ENCODE measurements around the gene IPCEF1. TPM values are rescaled to one million over a fixed set of nuclear protein-coding genes. Genes with fewer than 3 reads are reported as not detected.
A peak's percentile ranks its signal among the peaks of the same experiment; 100 is the strongest.

IPCEF1 gene
- total and polyA plus RNA-seq, 2 donors (not counting 1 experiment from before 2014, with no cell fraction given), result 0.03 to 0.33 TPM

DNA sequence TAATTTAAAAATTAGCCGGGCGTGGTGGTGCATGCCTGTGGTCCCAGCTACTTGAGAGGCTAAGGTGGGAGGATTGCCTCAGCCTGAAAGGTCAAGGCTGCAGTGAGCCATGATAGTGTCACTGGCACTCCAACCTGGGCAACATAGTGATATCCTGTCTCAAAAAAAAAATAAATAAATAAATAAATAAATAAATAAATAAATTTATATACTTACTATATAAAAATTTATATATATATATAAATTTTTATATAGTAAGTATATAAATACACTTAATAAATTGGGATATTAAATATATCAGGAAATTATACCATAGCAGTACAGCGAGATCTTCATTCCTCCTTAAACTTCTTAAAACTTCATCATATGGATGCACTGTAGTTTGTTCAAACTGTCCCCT lies 23.0 kb upstream of the IPCEF1 start:
- Histone ChIP-seq H3K27ac (ENCODE audit: insufficient read depth, low read length) (no peak overlapping the region), H3K27me3 (ENCODE audit: control insufficient read depth, insufficient read depth, low read length) (no peaks in the 10 kb centered on the region), H3K9me3 (ENCODE audit: control insufficient read depth, insufficient read depth, low read depth, low read length) (no peaks in the 10 kb centered on the region), H3K36me3 (ENCODE audit: control insufficient read depth, insufficient read depth, low read length) (no peaks in the 10 kb centered on the region), H3K9ac (ENCODE audit: insufficient read depth, low read length) (no peak overlapping the region), H3K4me1 (ENCODE audit: control insufficient read depth, extremely low read depth, insufficient read depth, low read length) (no peaks in the 10 kb centered on the region), H2AFZ (ENCODE audit: low read length) (no peak overlapping the region), H4K20me1 (ENCODE audit: control insufficient read depth, extremely low read depth, insufficient read depth, low read length) (no peaks in the 10 kb centered on the region), H3K4me3 (replicated peaks in 1 of 4; ENCODE audit: control extremely low read depth in 1 of 4, insufficient read depth in 1 of 4, low read depth in 3 of 4, low read length in 4 of 4) (no peak overlapping the region), H3K79me2 (ENCODE audit: control insufficient read depth, insufficient read depth, low read length) (no peaks in the 10 kb centered on the region), H3K4me2 (ENCODE audit: extremely low read depth, insufficient read depth, low read length) (no peak overlapping the region)
- no peak for DNase-seq (ENCODE audit: low read depth in 2 of 2)
- TF ChIP-seq, protein P1, sequence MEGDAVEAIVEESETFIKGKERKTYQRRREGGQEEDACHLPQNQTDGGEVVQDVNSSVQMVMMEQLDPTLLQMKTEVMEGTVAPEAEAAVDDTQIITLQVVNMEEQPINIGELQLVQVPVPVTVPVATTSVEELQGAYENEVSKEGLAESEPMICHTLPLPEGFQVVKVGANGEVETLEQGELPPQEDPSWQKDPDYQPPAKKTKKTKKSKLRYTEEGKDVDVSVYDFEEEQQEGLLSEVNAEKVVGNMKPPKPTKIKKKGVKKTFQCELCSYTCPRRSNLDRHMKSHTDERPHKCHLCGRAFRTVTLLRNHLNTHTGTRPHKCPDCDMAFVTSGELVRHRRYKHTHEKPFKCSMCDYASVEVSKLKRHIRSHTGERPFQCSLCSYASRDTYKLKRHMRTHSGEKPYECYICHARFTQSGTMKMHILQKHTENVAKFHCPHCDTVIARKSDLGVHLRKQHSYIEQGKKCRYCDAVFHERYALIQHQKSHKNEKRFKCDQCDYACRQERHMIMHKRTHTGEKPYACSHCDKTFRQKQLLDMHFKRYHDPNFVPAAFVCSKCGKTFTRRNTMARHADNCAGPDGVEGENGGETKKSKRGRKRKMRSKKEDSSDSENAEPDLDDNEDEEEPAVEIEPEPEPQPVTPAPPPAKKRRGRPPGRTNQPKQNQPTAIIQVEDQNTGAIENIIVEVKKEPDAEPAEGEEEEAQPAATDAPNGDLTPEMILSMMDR (conservative IDR thresholded peaks at IDR 0.05 in 1 of 2, IDR thresholded peaks at IDR 0.05 in 1 of 2; ENCODE audit: low read depth in 1 of 2, low read length in 2 of 2), result no peak
- TF ChIP-seq EZH2 (IDR thresholded peaks at IDR 0.05; ENCODE audit: low read length, missing control alignments), result no peak

DNA sequence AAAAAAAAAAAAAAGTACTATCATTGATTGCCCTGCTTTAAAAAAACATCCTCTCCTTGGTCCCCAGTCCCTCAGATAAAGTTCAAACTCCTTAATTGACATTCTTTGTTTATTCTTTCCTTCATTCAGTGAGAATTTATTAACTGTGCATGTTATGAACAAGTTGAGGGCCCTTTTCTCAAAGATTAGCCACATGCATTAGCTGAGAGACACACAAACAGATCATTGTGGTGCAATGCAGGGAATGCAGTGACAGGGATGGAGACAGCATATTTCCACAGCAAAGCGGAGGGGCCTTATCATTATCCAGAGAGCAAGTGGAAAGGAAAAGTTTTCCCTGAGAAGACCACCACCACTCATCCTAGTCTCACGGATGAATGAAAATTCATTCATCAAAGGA lies 21.9 kb upstream of the IPCEF1 start:
- H3K27me3 ChIP-seq (ENCODE audit: control insufficient read depth, insufficient read depth, low read length), result no peaks in the 10 kb centered on the region
- DNase-seq (ENCODE audit: low read depth in 2 of 2), result peak in 1 of 2 donors; percentile 20
- no peak overlapping the region for H3K4me2 ChIP-seq (ENCODE audit: extremely low read depth, insufficient read depth, low read length)
- H3K4me3 ChIP-seq (replicated peaks in 1 of 4; ENCODE audit: control extremely low read depth in 1 of 4, insufficient read depth in 1 of 4, low read depth in 3 of 4, low read length in 4 of 4), result no peak overlapping the region
- no peaks in the 10 kb centered on the region for H3K9me3 ChIP-seq (ENCODE audit: control insufficient read depth, insufficient read depth, low read depth, low read length)
- H3K9ac ChIP-seq (ENCODE audit: insufficient read depth, low read length), result no peak overlapping the region
- no peak overlapping the region for H2AFZ ChIP-seq (ENCODE audit: low read length)
- no peak for TF ChIP-seq EZH2 (IDR thresholded peaks at IDR 0.05; ENCODE audit: low read length, missing control alignments)
- TF ChIP-seq, protein P1 (conservative IDR thresholded peaks at IDR 0.05 in 1 of 2, IDR thresholded peaks at IDR 0.05 in 1 of 2; ENCODE audit: low read depth in 1 of 2, low read length in 2 of 2), result no peak
- no peaks in the 10 kb centered on the region for H3K4me1 ChIP-seq (ENCODE audit: control insufficient read depth, extremely low read depth, insufficient read depth, low read length)
- H4K20me1 ChIP-seq (ENCODE audit: control insufficient read depth, extremely low read depth, insufficient read depth, low read length), result no peaks in the 10 kb centered on the region
- no peaks in the 10 kb centered on the region for H3K79me2 ChIP-seq (ENCODE audit: control insufficient read depth, insufficient read depth, low read length)
- H3K36me3 ChIP-seq (ENCODE audit: control insufficient read depth, insufficient read depth, low read length), result no peaks in the 10 kb centered on the region
- H3K27ac ChIP-seq (ENCODE audit: insufficient read depth, low read length), result no peak overlapping the region

DNA sequence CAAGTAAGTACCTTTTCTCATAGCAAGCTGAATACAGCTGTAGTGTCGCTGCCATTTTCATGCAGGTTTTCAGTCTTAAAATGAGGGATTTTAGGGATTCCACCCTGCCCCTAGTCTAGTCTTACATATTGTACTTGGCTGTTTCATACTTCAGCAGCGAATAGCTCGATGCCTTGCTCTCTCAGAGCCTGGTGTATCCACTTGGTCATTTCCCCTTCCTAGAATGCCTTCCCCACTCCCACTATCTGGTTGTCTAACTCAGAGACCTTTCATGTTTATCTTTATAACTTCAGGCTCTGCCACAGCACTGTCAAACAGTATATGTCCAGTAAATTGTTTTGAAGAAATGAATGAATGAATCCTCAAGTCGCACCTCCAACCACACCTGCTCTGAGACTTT lies 21.1 kb upstream of the IPCEF1 start:
- TF ChIP-seq, protein P1 (conservative IDR thresholded peaks at IDR 0.05 in 1 of 2, IDR thresholded peaks at IDR 0.05 in 1 of 2; ENCODE audit: low read depth in 1 of 2, low read length in 2 of 2), result no peak
- no peak for TF ChIP-seq EZH2 (IDR thresholded peaks at IDR 0.05; ENCODE audit: low read length, missing control alignments)
- no peak for DNase-seq (ENCODE audit: low read depth in 2 of 2)
- H3K9me3 ChIP-seq (ENCODE audit: control insufficient read depth, insufficient read depth, low read depth, low read length), result no peaks in the 10 kb centered on the region
- H3K9ac ChIP-seq (ENCODE audit: insufficient read depth, low read length), result no peak overlapping the region
- no peaks in the 10 kb centered on the region for H4K20me1 ChIP-seq (ENCODE audit: control insufficient read depth, extremely low read depth, insufficient read depth, low read length)
- no peak overlapping the region for H3K27ac ChIP-seq (ENCODE audit: insufficient read depth, low read length)
- no peaks in the 10 kb centered on the region for H3K79me2 ChIP-seq (ENCODE audit: control insufficient read depth, insufficient read depth, low read length)
- no peaks in the 10 kb centered on the region for H3K36me3 ChIP-seq (ENCODE audit: control insufficient read depth, insufficient read depth, low read length)
- no peak overlapping the region for H2AFZ ChIP-seq (ENCODE audit: low read length)
- H3K4me2 ChIP-seq (ENCODE audit: extremely low read depth, insufficient read depth, low read length), result no peak overlapping the region
- H3K27me3 ChIP-seq (ENCODE audit: control insufficient read depth, insufficient read depth, low read length), result no peaks in the 10 kb centered on the region
- no peaks in the 10 kb centered on the region for H3K4me1 ChIP-seq (ENCODE audit: control insufficient read depth, extremely low read depth, insufficient read depth, low read length)
- H3K4me3 ChIP-seq (replicated peaks in 1 of 4; ENCODE audit: control extremely low read depth in 1 of 4, insufficient read depth in 1 of 4, low read depth in 3 of 4, low read length in 4 of 4), result no peak overlapping the region

All from fibroblast of lung (primary cell).